HepG2 (cell line): ENCODE measurements around the gene R3HDM4. TPM values are rescaled to one million over a fixed set of nuclear protein-coding genes. Genes with fewer than 3 reads are reported as not detected.

Experiments used
- ATAC-seq: fragments of 200-7000 bp; cut with Tn5 transposase; 3 replicates; pipeline ENCODE4 v1.9.1; 2020; ENCODE audit warnings: mild to moderate bottlenecking, moderate library complexity
- BruUV-seq: library from RNA; stranded (reverse); fragments of 400-500 nt; replicated peaks from 2 replicates; lab custom pipeline; 2021; lab: Mats Ljungman, UMichigan
- CTCF ChIA-PET: fragments of 300-600 bp; formaldehyde crosslinking; extraction: SDS; loops from one replicate; lab custom pipeline; 2021; ENCODE audit warnings: low total read pairs, inconsistent platforms, low intra/inter-chr PET ratio; lab: Yijun Ruan, JAX
- POLR2A ChIA-PET: fragments of 350-600 bp; sonication (Branson Sonifier 250); formaldehyde crosslinking; loops from one replicate; lab custom pipeline; 2020; ENCODE audit warnings: antibody characterized with exemption, inconsistent platforms; lab: Yijun Ruan, JAX
- DNase-seq: peaks from one replicate; pipeline ENCODE4 v3.0.0-alpha.2; 2015; ENCODE audit warnings: low spot score
- FAIRE-seq: peaks from 3 replicates; lab custom pipeline; 2011; peaks lifted over from hg19 to GRCh38; lab: Jason Lieb, UNC
- H2AFZ ChIP-seq: one replicate; pipeline ENCODE4 v1.6.1; 2011; ENCODE audit warnings: low read length, inconsistent platforms
- H3K27ac ChIP-seq: fragments of 300-600 bp; 3 replicates; pipeline ENCODE4 v1.8.0; 2011; ENCODE audit warnings: mixed run types, mild to moderate bottlenecking, mixed read lengths, low read length, inconsistent platforms; ENCODE audit not compliant: insufficient read depth; ENCODE audit errors: extremely low read length
- H3K27me3 ChIP-seq, 2 experiments: fragments of 200-600 bp in 1 of 2; 2 replicates in 1 of 2; 3 replicates in 1 of 2; pipeline versions ENCODE4 v1.6.0 to v1.8.0; 2011; ENCODE audit warnings: low read length in 2 of 2, mild to moderate bottlenecking in 2 of 2, moderate library complexity in 2 of 2, inconsistent platforms in 1 of 2; ENCODE audit not compliant: insufficient read depth in 2 of 2, control insufficient read depth in 1 of 2
- H3K36me3 ChIP-seq, 2 experiments: fragments of 200-600 bp in 1 of 2; replicated peaks in 1 of 2; 2 replicates in 1 of 2; 3 replicates in 1 of 2; pipeline versions ENCODE4 v1.5.1 to v1.8.0; 2011; ENCODE audit warnings: low read length in 2 of 2, inconsistent platforms in 1 of 2; ENCODE audit not compliant: insufficient read depth in 2 of 2, control insufficient read depth in 1 of 2
- H3K4me1 ChIP-seq: 2 replicates; pipeline ENCODE4 v1.5.1; 2012; ENCODE audit warnings: low read length, inconsistent platforms; ENCODE audit not compliant: insufficient read depth
- H3K4me2 ChIP-seq: 2 replicates; pipeline ENCODE4 v1.6.0; 2011; ENCODE audit warnings: low read depth, low read length, inconsistent platforms
- H3K4me3 ChIP-seq, 3 experiments: fragments of 200-600 bp in 1 of 3; sonication (generic), shearing (Covaris generic) in 1 of 3; replicated peaks in 1 of 3; 2 replicates each; pipeline ENCODE4 v1.5.1; 2011 to 2016; ENCODE audit warnings: low read length in 3 of 3, inconsistent platforms in 2 of 3, low read depth in 2 of 3, mild to moderate bottlenecking in 2 of 3, control low read depth in 1 of 3, mixed read lengths in 1 of 3; ENCODE audit not compliant: insufficient read depth in 1 of 3
- H3K79me2 ChIP-seq: one replicate; pipeline ENCODE4 v1.6.1; 2011; ENCODE audit warnings: low read length, inconsistent platforms; ENCODE audit not compliant: insufficient read depth
- H3K9ac ChIP-seq: 2 replicates; pipeline ENCODE4 v1.6.0; 2011; ENCODE audit warnings: mild to moderate bottlenecking, low read depth, low read length, inconsistent platforms; ENCODE audit not compliant: insufficient read depth
- H3K9me3 ChIP-seq: 2 replicates; pipeline ENCODE4 v1.5.1; 2012; ENCODE audit warnings: mild to moderate bottlenecking, low read length
- H4K20me1 ChIP-seq: 2 replicates; pipeline ENCODE4 v1.6.0; 2011; ENCODE audit warnings: inconsistent platforms, mild to moderate bottlenecking, low read length, moderate library complexity; ENCODE audit not compliant: insufficient read depth
- MEIS2 ChIP-seq: sonication (generic); formaldehyde crosslinking; IDR thresholded peaks from 2 replicates; pipeline ENCODE4 v1.9.0; 2021; ENCODE audit warnings: mild to moderate bottlenecking, missing genetic modification reagents
- RFXANK ChIP-seq: IDR thresholded peaks from 2 replicates; pipeline ENCODE4 v1.6.1; 2016
- ZNF460 ChIP-seq: sonication (generic); formaldehyde crosslinking; IDR thresholded peaks from 2 replicates; pipeline ENCODE4 v1.5.1; 2020; ENCODE audit warnings: missing genetic modification reagents, mild to moderate bottlenecking, borderline replicate concordance
- ZNF512 ChIP-seq: sonication (generic); formaldehyde crosslinking; IDR thresholded peaks from 2 replicates; pipeline ENCODE4 v1.4.0; 2020; ENCODE audit warnings: mild to moderate bottlenecking, missing genetic modification reagents
- ZNF530 ChIP-seq: sonication (generic); formaldehyde crosslinking; IDR thresholded peaks from 2 replicates; pipeline ENCODE4 v1.5.0; 2020; ENCODE audit warnings: low read depth, mild to moderate bottlenecking, missing genetic modification reagents
- ZNF678 ChIP-seq: sonication (generic); formaldehyde crosslinking; IDR thresholded peaks from 2 replicates; pipeline ENCODE4 v1.4.0; 2020; ENCODE audit warnings: mild to moderate bottlenecking, missing genetic modification reagents
- ZSCAN22 ChIP-seq: sonication (generic); formaldehyde crosslinking; IDR thresholded peaks from 2 replicates; pipeline ENCODE4 v1.4.0; 2020; ENCODE audit warnings: mild to moderate bottlenecking, missing genetic modification reagents
- WGBS: methylation state at CpG from one replicate; pipeline ENCODE4 v1.1.6; 2017; ENCODE audit warnings: low lambda C conversion rate; 5-methylcytosine and 5-hydroxymethylcytosine counted together
- in situ Hi-C: cut with HindIII; loops from 2 replicates; pipeline ENCODE4 v1.10.0; 2017; ENCODE audit warnings: low pct_unique_long_range_greater_than_20kb; ENCODE audit not compliant: extremely low pct_ligation_motif_present
- intact Hi-C: fragments of 100-400 bp; cut with micrococcal nuclease; formaldehyde crosslinking; loops from one replicate; pipeline ENCODE4 v1.10.0; 2022; ENCODE audit not compliant: unreplicated experiment
- polyA plus RNA-seq, 8 experiments: library from polyadenylated mRNA; depleted of rRNA in 3 of 8; stranded (reverse) in 7 of 8; unstranded in 1 of 8; fragments of >200 nt; fragmentation: Illumina TruSeq in 4 of 8; extraction: Trizol in 4 of 8; gene quantifications; 2 replicates each; pipeline versions ENCODE4 v1.2.1 to v1.2.3, GENCODE V29; 2011 to 2016; ENCODE audit warnings: low read depth in 4 of 8, missing spikeins in 1 of 8, mixed read lengths in 1 of 8; ENCODE audit not compliant: insufficient read depth in 1 of 8
- total RNA-seq, 5 experiments: library from RNA; depleted of rRNA; stranded (reverse); fragments of >200 nt; fragmentation: Illumina TruSeq; extraction: Trizol; gene quantifications; 2 replicates each; pipeline ENCODE4 v1.2.3, GENCODE V29; 2016; ENCODE audit warnings: low read depth in 1 of 5
- TF ChIP-seq, protein P1 (sequence below): sonication (generic); formaldehyde crosslinking; IDR thresholded peaks from 2 replicates; pipeline ENCODE4 v1.5.1; 2020; ENCODE audit warnings: missing genetic modification reagents, mild to moderate bottlenecking, borderline replicate concordance
- TF ChIP-seq, protein P2 (sequence below): sonication (generic); formaldehyde crosslinking; IDR thresholded peaks from 2 replicates; pipeline ENCODE4 v1.4.0; 2020; ENCODE audit warnings: low read depth, missing genetic modification reagents
- TF ChIP-seq, protein P3 (sequence below): sonication (generic); formaldehyde crosslinking; IDR thresholded peaks from 2 replicates; pipeline ENCODE4 v1.4.0; 2020; ENCODE audit warnings: missing genetic modification reagents
- TF ChIP-seq, protein P4 (sequence below): sonication (generic); formaldehyde crosslinking; IDR thresholded peaks from 2 replicates; pipeline ENCODE4 v1.5.0; 2020; ENCODE audit warnings: mild to moderate bottlenecking, missing genetic modification reagents

R3HDM4 gene
- total and polyA plus RNA-seq, 2 of the 13 experiments (the other 11 are each of a cell fraction or from before 2014, with no cell fraction given), result 26.2 to 26.9 TPM

DNA sequence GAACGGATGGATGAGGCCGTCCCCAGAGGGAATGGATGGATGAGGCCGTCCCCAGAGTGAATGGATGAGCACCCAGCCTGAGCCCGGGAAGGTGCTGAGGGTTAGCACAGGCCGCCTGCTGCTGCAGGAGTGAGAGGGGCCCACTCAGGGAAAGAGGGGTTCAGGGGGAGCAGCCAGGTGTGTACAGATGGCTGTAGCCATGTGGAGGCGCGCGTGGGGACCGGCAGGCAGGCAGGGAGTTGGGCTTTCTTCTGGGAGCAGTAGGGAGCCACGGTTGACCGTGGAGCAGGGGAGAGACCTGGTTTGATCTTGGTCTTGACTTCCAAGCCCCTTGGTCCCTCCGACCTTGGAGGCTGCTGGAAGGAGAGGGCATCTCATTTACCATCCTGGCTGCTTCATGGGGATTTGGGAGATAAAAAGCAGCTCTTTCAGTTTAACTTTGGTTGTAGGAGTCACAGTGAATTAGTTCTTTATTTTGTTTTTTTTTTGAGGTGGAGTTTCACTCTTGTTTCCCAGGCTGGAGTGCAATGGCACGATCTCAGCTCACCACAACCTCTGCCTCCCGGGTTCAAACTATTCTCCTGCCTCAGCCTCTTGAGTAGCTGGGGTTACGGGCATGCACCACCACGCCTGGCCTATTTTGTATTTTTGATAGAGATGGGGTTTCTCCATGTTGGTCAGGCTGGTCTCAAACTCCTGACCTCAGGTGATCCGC is 37.5 kb upstream of the R3HDM4 start (continued):
- TF ChIP-seq, protein P1, sequence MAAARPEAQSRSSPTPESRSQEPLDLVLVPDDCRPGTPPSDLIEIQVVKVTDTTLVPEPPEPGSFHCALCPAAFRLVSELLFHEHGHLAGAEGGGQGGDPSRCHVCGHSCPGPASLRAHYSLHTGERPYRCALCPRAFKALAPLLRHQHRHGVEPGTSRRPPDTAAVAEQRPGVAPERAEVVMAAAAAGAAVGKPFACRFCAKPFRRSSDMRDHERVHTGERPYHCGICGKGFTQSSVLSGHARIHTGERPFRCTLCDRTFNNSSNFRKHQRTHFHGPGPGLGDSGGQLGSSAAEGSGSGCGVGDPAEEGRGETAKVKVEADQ, result no peak
- no peak for TF ChIP-seq ZNF530 (CRISPR knock-in tag)
- TF ChIP-seq, protein P2, sequence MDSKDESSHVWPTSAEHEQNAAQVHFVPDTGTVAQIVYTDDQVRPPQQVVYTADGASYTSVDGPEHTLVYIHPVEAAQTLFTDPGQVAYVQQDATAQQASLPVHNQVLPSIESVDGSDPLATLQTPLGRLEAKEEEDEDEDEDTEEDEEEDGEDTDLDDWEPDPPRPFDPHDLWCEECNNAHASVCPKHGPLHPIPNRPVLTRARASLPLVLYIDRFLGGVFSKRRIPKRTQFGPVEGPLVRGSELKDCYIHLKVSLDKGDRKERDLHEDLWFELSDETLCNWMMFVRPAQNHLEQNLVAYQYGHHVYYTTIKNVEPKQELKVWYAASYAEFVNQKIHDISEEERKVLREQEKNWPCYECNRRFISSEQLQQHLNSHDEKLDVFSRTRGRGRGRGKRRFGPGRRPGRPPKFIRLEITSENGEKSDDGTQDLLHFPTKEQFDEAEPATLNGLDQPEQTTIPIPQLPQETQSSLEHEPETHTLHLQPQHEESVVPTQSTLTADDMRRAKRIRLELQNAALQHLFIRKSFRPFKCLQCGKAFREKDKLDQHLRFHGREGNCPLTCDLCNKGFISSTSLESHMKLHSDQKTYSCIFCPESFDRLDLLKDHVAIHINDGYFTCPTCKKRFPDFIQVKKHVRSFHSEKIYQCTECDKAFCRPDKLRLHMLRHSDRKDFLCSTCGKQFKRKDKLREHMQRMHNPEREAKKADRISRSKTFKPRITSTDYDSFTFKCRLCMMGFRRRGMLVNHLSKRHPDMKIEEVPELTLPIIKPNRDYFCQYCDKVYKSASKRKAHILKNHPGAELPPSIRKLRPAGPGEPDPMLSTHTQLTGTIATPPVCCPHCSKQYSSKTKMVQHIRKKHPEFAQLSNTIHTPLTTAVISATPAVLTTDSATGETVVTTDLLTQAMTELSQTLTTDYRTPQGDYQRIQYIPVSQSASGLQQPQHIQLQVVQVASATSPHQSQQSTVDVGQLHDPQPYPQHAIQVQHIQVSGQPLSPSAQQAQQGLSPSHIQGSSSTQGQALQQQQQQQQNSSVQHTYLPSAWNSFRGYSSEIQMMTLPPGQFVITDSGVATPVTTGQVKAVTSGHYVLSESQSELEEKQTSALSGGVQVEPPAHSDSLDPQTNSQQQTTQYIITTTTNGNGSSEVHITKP (CRISPR knock-in tag), result no peak
- TF ChIP-seq, protein P3, sequence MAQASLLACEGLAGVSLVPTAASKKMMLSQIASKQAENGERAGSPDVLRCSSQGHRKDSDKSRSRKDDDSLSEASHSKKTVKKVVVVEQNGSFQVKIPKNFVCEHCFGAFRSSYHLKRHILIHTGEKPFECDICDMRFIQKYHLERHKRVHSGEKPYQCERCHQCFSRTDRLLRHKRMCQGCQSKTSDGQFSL, result no peak

DNA sequence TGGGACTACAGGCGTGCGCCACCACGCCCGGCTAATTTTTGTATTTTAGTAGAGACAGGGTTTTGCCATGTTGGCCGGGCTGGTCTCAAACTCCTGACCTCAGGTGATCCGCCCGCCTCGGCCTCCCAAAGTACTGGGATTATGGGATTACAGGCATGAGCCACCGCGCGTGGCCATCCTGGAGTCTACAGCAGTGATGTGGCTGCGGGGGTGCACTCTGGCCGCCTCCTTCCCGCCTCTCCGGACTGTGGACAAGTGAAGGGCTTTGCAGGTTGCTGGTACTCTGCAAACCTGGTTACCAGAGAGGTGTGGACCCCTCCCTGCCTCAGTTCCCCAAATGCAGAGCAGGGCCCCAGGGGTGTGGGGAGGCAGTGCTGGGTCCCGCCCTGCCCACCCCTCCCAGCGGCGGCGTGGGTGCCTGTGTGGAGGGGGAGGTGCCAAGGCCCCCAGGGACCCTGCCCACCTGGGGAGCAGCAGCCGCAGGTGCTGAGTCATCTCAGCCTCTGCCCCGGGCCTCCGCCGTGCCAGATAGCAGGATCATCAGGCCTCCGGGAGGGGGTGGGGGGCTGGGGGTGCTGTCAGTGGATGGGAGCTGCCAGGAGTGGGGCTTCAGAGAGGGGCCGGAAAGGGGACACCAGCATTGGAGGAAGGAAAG is 36.0 kb upstream of the R3HDM4 start:
- in situ Hi-C loops (no loop called here), intact Hi-C loops (no loop called here)
- Histone ChIP-seq H2AFZ (no peak overlapping the region), H3K79me2 (peaks cover 65% of the 10 kb centered on the region), H4K20me1 (peaks cover 29% of the 10 kb centered on the region; the same call in 1 of the 2 replicates), H3K9ac (no peak overlapping the region), H3K27me3 (no peaks in the 10 kb centered on the region; a peak in 1 of 5 replicates), H3K4me3 (no peak overlapping the region), H3K4me1 (peaks cover 72% of the 10 kb centered on the region), H3K9me3 (no peaks in the 10 kb centered on the region), H3K4me2 (no peak overlapping the region), H3K27ac (peak overlapping the region; percentile 38), H3K36me3 (peaks cover 15 to 34% of the 10 kb centered on the region in 2 experiments; a peak in 4 of 5 replicates)
- CTCF ChIA-PET, result no interaction called here
- no peak for FAIRE-seq
- DNase-seq, result no peak
- no TSS peak for BruUV-seq
- ATAC-seq, result no peak
- POLR2A ChIA-PET, result interaction anchor here (1.2 to 1.7 kb wide), 3 partner anchors 12 to 21 kb away, joined by 3 to 5 read pairs (median 4); no protein-coding TSS in a partner anchor
- 90% methylated on average over 20 of the region's 25 CpGs for WGBS
- TF ChIP-seq, protein P4, sequence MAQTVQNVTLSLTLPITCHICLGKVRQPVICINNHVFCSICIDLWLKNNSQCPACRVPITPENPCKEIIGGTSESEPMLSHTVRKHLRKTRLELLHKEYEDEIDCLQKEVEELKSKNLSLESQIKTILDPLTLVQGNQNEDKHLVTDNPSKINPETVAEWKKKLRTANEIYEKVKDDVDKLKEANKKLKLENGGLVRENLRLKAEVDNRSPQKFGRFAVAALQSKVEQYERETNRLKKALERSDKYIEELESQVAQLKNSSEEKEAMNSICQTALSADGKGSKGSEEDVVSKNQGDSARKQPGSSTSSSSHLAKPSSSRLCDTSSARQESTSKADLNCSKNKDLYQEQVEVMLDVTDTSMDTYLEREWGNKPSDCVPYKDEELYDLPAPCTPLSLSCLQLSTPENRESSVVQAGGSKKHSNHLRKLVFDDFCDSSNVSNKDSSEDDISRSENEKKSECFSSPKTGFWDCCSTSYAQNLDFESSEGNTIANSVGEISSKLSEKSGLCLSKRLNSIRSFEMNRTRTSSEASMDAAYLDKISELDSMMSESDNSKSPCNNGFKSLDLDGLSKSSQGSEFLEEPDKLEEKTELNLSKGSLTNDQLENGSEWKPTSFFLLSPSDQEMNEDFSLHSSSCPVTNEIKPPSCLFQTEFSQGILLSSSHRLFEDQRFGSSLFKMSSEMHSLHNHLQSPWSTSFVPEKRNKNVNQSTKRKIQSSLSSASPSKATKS, result no peak
- no peak for TF ChIP-seq ZNF512 (CRISPR knock-in tag)
- TF ChIP-seq MEIS2, result no peak
- TF ChIP-seq, protein P3, result peak; percentile 47; the same call in 1 of the 2 replicates
- no peak for TF ChIP-seq RFXANK (CRISPR knock-in tag)
- no peak for TF ChIP-seq ZSCAN22 (CRISPR knock-in tag)
- TF ChIP-seq ZNF460 (CRISPR knock-in tag), result peak; percentile 18; the same call in 1 of the 2 replicates
- no peak for TF ChIP-seq ZNF678 (CRISPR knock-in tag)
